Body of pancreas (tissue), 4 donors: ENCODE data around the gene BICD1.

Source experiments
- POLR2A ChIP-seq, 3 donors: fragments of 450-650 bp; IDR thresholded peaks; one replicate each; pipeline ENCODE4 v1.6.1; 2016; ENCODE audit warnings: antibody characterized with exemption in 3 of 3, mild to moderate bottlenecking in 2 of 3
- TF ChIP-seq, protein P1 (sequence below), 7 experiments: fragments of 450-650 bp in 4 of 7; fragments of 200-600 bp in 3 of 7; sonication (generic) in 3 of 7; IDR thresholded peaks; one replicate each; pipeline ENCODE4 v1.5.1; 2016 to 2019; ENCODE audit warnings: antibody characterized with exemption in 7 of 7

DNA sequence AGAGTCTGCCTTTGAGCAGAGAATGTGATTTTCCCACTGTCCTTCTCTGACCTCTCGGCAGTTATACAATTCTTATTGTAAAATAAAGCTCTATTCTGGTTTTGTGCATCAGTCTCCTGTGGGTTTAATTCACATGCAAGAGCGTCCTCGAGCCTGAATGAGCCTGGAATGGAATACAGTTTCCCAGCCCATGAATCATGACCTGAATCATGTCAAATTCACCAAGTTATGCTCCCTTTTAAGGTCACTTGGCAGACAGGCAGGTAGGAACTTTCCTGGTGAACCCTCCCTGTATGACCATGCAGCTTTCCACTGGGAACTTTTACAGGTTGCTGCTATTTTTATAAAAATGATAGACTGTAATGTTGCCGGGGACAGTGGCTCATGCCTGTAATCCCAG is 41.7 kb downstream of the BICD1 start:
- TF ChIP-seq, protein P1, sequence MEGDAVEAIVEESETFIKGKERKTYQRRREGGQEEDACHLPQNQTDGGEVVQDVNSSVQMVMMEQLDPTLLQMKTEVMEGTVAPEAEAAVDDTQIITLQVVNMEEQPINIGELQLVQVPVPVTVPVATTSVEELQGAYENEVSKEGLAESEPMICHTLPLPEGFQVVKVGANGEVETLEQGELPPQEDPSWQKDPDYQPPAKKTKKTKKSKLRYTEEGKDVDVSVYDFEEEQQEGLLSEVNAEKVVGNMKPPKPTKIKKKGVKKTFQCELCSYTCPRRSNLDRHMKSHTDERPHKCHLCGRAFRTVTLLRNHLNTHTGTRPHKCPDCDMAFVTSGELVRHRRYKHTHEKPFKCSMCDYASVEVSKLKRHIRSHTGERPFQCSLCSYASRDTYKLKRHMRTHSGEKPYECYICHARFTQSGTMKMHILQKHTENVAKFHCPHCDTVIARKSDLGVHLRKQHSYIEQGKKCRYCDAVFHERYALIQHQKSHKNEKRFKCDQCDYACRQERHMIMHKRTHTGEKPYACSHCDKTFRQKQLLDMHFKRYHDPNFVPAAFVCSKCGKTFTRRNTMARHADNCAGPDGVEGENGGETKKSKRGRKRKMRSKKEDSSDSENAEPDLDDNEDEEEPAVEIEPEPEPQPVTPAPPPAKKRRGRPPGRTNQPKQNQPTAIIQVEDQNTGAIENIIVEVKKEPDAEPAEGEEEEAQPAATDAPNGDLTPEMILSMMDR (IDR thresholded peaks at IDR 0.05): no peak
- no peak for TF ChIP-seq POLR2A (IDR thresholded peaks at IDR 0.05)
